ENCODE data around the gene BOLA3.

BOLA3 gene

GRCh38 chr2:74149247-74149525 lies 1.5 kb upstream of the BOLA3 start:
- no peak for TF ChIP-seq CTCF (IDR thresholded peaks at IDR 0.05; ENCODE audit: low read depth, low read length, missing control alignments)
- no peak for DNase-seq (ENCODE audit: extremely low read depth, low read depth)
- peak overlapping the region; percentile 77 for H3K4me3 ChIP-seq (replicated peaks; ENCODE audit: low read depth, low read length)

- no peak for DNase-seq (ENCODE audit: extremely low read depth, low read depth)
- TF ChIP-seq CTCF (IDR thresholded peaks at IDR 0.05; ENCODE audit: low read depth, low read length, missing control alignments), result no peak
- peak overlapping the region; percentile 77 for H3K4me3 ChIP-seq (replicated peaks; ENCODE audit: low read depth, low read length)
Measured at GRCh38 chr2:74148457-74149246, 940 bp upstream of the BOLA3 start.

GRCh38 chr2:74146929-74147726 lies 584 bp downstream of the BOLA3 start:
- no peak for DNase-seq (ENCODE audit: extremely low read depth, low read depth)
- peak overlapping the region; percentile 77 for H3K4me3 ChIP-seq (replicated peaks; ENCODE audit: low read depth, low read length)
- no peak for TF ChIP-seq CTCF (IDR thresholded peaks at IDR 0.05; ENCODE audit: low read depth, low read length, missing control alignments)

GRCh38 chr2:74142340-74142739 lies 5.4 kb downstream of the BOLA3 start:
- DNase-seq (ENCODE audit: extremely low read depth, low read depth), result peak; percentile 21
- peak; percentile 28 for TF ChIP-seq CTCF (IDR thresholded peaks at IDR 0.05; ENCODE audit: low read depth, low read length, missing control alignments)
- H3K4me3 ChIP-seq (replicated peaks; ENCODE audit: low read depth, low read length), result no peak overlapping the region

- no peak overlapping the region for H3K4me3 ChIP-seq (replicated peaks; ENCODE audit: low read depth, low read length)
- no peak for DNase-seq (ENCODE audit: extremely low read depth, low read depth)
- TF ChIP-seq CTCF (IDR thresholded peaks at IDR 0.05; ENCODE audit: low read depth, low read length, missing control alignments), result peak; percentile 26
Measured at GRCh38 chr2:74138600-74139323, 8.9 kb downstream of the BOLA3 start.

- TF ChIP-seq CTCF (IDR thresholded peaks at IDR 0.05; ENCODE audit: low read depth, low read length, missing control alignments), result no peak
- no peak for DNase-seq (ENCODE audit: extremely low read depth, low read depth)
- H3K4me3 ChIP-seq (replicated peaks; ENCODE audit: low read depth, low read length), result no peak overlapping the region
Measured at GRCh38 chr2:74137651-74138599, 9.8 kb downstream of the BOLA3 start.

Data from HFF-Myc (cell line).